HG03442 (cell line): ENCODE results near the gene TLR8.
"Not testable (repeated sequence)": the region's sequence is repeated elsewhere in the genome, so short reads cannot be mapped to it uniquely, and the experiment has no call there.

Experiments used
- ATAC-seq: cut with Tn5 transposase; IDR thresholded peaks from one replicate; pipeline ENCODE4 v1.9.1; 2021; ENCODE audit warnings: mild to moderate bottlenecking, moderate library complexity; ENCODE audit not compliant: unreplicated experiment

TLR8 gene

DNA sequence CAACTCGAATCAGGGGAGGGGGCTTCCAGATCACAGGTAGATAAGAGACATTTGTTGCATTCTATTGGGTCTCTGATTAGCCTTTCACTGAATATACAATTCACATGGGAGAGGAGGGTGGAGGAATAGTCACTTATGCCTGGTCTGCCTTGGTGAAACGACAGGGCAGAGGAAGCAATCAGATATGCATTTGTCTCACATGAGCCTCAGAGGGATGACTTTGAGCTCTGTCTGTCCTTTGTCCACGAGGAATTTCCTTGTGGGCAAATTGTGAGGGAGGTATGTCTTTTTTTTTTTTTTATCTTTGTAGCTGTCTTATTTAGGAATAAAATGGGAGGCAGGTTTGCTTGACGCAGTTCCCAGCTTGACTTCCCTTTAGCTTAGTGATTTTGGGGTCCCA is 40.0 kb downstream of the TLR8 start:
- ATAC-seq, result no peak

DNA sequence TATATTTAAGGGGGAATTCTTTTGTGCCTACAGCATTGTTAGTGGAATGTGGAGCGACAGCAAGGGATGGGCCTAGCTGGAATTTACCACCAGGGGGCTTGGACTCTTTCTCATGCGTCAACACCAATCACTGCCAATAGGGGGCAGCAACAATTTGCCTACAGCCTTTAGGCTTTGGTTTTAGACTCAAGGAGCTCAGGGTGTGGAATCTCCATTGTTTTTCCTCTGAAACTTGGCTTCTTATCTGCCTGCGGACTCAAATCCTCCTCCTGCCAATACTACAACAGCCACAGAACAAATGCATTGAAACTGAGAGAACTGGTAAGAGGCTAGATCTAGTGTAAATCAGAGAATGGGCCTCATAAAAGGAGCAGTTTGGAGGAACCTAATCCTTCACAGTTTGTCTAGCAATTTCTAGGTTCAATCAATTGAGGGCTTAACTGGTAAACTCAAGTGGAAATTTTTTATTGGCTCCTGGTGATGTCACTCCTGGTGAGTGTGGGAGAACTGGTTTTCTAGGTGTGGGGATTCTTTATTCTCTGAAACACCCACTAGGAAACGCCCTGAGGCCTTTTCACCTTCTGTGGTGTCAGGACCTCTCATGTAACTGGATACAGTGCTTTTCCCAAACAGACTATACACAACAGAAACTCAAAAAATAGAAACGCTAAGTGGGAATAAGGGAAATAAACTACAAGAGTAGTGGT is 40.6 kb downstream of the TLR8 start:
- peak; percentile 31 for ATAC-seq

DNA sequence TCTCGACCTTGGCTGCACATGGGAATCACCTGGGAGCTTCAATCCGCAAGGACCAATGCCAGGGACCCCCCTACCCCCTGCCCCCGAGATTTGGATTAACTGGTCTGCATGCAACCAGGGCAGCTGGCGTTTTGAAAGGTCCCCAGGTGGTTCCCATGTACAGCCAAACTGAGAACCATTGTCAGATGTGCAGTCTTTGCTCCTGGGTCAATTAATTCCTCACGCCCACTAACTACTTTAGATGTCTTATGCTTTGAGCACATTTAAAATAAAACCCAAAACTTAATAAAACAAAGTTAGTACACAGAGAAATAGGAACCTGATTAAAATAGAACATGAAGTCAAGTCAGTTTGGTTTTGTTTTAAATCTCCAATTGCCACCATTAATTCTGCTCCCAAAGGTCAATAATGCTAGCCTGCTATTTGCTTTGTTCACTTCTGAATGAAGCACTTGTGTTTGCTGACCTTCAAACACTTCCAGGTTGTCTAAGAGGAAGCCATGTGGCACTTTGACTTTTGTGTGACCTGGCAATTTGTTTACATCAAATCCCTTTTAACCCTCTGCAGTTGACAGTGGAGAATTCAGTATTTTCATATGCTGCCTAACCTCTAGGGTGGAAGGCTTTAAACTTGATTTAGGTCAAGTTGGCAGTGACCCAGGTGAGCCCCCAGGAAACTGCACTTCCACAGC is 41.3 kb downstream of the TLR8 start:
- no peak for ATAC-seq

DNA sequence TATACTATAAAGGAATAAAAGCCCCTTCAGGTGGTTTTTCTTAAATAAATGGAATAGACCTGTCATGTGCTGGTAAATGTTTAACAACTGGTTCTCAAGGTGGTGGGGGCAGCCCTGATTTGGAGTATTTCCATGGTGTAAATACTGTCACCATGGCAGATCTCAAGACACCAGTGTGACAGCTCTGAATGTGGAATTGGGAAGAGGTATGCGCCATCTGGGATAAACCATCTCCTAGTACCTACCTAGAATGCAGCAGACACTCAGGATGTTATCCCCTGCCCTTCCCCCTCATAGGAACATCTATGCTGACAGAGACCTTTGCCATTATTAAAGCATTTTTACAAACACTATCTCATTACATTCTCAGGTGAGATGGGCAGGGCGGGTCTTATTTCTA is 42.1 kb downstream of the TLR8 start:
- no peak for ATAC-seq

DNA sequence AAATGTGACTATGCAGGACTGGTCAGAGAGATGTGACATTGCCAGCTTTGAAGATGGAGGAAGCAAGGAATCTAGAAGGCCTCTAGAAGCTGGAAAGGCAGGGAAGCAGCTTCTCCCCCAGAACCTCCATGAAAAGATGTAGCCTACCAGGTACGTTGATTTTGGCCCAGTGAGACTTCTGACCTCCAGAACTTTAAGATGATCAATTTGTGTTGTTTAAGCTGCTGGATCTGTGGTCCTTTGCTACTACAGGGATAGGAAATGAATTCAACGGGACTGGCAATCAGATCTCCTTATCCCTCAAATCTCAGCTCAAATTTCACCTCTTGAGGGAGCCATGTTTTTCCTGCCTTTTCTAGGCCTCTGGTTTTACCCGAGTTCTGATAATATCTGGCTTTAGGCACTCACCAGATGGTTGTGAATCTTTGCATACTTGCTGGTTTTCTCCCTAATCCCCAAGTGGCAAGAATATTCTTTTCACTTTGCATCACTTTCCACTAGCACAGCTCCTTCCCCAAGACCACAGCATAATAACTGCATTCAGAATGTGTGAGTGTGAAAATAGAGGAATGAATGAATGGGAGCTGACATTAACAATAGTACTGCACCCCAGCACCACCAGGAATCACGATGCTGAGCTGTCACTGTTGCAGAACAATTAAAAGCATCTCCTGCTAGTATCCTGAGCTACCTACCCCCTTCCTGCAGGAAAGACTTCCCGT is 42.9 kb downstream of the TLR8 start:
- no peak for ATAC-seq

DNA sequence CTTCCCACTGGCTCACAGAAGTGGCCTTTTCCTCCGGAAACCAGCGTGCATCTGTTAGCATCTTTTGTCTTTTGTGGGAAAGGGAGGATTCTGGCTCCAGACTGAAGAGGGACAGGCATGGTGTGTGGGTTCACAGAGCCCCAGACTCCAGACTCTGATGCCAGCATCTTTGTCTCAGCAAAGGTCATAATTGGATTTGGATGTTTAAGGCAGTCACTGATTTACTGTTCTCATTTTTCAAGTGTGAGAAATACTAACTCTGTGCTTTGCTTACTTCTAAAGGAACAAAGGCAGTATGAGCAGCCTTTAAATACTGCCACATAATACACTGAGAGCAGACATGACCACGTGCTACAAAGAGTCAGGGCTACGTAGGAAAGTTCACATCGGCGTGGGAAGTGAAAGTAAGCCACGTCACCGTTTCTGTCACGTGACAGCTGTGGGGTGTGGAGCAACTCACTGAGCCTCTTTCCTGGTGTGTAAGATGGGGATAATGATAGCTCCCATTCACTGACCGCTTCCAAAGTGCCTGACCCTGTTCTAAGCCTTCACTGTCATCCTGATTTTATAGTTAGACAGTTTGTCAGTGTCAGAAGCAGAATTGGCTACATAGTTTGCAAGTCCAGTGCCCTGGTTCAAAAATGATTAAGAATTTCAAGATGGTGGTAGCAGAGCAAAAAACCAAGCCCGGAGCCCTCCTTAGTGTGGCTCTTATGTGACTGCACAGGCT is 43.7 kb downstream of the TLR8 start:
- peak; percentile 58 for ATAC-seq

DNA sequence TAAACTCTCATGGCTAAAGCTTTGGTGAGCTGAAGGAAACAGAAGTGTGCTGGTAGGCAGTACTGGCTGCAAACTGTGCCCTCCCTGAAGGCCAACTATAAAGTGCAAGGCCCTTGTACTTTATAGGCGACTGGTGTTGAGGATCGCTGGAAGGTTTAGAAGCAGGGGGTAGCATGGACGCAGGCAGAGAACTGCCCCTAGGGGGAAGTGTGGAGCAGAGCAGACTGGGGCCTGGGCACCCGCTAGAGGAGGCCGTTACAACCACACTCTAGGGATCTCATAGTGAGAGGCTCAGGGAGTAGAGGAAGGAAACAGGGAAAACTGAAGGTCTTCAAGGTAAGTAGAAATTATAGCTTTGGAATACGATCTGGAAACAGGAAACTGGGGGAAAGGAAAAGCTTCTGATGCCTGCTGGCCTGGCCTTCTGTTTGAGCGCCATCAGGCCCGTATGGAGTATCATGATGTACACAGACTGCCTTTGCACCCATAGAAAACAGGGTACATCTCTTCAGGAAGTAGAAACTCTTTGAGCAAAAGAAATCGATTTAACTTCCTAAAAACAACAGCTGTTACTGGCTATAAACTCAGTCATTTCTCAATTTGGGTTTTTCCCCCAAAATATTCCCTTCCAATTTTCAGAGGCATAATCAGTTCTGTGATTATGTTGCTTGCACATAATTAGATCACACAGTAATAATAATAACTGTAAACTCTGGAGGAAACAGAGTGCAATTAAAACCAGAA is 44.6 kb downstream of the TLR8 start:
- ATAC-seq, result peak; percentile 52

DNA sequence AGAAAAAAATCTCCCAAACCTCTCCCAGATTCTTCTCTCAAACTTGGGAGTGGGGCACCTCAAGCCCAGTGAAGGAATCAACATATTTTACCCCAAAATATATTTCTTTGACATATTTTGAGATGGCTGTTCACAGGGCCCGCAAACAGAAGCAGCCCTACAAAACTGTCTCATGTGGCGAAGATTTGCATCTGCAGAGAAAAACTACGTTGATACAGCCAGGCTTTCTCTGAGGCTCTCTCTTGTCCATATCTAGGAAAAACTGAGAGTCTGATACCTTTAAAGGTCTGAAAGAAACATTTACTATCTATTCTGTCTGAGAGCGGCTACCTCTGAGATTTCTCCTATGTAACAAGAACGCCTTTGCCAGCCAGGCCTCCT is 45.2 kb downstream of the TLR8 start:
- ATAC-seq, result no peak

DNA sequence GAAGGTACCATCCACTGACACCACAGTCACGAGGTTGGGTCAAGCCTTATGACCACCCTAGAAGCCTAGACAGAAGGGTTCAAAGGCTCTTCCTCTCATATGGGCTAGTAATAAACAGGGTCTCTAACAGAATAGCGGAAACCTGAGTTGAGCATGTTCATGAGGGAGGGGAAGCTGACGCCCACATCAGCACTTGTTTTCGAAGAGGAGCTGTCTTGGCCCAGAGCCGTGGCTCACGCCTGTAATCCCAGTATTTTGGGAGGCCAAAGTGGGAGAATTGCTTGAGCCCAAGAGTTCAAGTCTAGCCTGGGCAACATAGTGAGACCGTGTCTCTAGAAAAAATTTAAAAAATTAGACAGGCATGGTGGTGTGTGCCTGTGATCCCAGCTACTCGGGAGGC is 47.0 kb downstream of the TLR8 start:
- no peak for ATAC-seq

DNA sequence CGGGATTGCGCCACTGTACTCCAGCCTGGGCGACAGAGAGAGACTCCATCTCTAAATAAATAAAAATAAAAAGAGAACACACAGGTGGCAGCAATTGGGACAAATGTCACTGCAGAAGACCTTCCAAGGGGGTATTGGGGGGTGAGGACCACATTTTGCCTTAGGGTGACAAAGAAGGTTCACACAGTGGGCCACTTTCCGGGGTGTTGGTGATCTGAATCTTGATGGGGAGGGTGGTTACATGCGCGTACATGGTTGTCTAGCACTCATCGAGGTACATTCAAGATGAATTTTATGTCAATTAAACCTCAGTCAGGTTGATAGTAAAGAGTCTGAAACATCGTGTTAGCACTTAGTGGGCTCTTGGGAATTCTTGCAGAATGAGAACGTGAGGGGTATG is 48.0 kb downstream of the TLR8 start:
- ATAC-seq, result no peak

DNA sequence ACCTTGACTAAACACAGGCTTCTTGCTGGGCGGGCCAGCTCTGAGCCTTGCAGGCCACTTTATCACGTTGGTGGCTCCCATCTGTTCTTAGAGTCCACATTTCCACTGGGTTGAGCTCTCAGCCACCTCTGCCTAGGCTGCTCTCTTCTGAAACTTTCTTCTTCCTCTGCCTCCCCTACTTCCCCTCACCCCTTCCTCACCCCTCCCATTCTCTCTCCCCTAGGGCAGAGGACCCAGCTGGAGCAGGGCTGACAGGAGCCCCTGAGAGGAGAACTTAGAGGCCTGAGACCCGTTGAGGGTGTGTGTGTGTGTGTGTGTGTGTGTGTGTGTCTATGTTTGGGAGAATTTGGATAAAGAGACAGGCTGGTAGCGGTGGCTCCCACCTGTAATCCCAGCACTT is 48.6 kb downstream of the TLR8 start:
- no peak for ATAC-seq

DNA sequence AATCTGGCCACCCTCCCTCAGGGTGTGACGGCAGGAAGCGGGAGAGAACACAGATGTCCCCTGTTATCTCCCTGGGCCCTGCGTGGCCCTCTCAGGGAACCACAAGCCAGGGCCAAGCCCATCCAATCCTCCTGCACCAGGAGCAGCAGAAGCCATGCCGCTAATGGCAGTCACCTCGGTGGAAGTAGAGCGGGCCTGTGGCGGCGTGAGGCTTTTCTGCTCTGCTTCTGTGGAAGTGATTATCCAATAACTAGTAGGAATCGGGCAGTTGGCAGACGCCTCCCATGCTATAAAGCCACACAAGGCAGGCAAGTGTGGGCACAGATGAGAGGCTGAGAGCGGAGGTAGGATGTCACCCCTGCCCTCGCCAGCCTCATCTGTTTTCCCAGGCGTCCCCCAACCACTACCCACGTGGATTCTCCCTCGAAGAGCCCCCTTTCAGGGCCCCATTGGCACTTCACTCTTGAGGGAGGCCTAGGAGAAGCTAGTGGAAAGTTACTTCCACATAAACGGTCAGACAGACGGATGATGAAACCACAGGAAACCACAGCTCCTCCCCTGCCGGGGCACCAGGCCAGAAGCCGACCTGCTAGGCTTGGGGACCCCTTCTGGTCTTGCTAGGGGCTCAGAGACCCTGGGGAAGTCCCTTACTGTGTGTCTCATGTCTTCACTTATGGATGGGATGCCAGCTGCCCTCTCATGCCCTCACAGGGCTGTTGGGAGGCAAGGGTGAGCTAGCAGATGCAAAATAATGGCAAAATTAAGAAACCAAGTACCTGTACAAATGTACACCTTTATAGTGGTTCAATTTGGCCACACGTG is 49.7 kb downstream of the TLR8 start:
- ATAC-seq, result peak; percentile 40

DNA sequence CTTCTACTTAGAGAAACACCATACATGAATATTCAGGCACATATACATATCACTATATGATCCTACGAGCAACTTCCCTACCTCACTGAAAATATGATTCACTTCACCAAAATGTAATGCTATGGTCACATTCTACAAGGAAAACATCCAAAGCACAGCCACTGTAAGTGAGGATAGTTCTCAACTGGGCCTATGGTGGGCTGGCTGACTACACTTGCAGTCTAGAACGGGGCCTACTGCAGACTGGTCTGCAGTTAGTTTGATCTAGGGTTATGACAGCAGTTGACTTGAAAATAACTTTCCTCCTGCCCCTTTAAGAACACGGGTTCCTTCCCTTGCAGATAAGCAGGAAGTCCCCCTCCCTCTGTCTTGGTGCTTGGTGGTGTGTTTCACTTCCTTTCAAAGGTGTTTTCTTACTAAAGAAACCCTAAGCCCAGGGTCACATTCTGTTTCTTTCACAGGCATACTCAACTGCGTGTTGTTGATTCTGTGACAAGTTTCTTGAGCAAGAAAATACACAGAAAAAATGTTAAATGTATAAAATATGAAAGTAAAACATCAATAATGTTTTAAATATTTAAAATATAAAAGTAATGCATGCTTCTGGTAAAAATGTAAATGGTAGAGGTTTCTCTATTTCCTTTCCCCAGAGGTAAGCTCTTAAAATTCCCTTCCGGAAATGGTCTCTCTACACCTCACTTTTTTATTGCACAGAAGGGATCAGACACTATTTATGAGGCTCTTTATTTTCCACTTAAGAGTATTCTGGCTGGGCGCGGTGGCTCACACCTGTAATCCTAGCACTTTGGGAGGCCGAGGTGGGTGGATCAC is 50.5 kb downstream of the TLR8 start:
- peak; percentile 59 for ATAC-seq

DNA sequence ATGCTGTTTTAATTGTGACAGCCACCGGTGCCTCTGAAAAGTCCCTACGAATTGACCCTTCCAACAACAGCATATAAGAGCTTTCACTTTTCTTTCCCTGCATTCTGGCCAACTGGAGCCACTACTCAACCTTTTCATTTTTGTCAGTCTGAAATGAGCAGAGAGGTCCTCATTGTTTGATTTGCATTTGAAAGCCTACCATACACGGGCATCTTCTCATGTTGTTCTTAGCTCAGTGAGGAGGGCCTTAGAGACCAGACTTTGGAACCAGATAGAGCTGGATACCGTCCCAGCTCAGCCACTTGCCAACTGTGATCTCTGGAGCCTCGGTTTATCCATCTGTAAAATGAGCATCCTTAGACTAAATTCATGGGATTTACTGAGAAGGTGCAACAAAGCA is 51.6 kb downstream of the TLR8 start:
- ATAC-seq, result no peak

DNA sequence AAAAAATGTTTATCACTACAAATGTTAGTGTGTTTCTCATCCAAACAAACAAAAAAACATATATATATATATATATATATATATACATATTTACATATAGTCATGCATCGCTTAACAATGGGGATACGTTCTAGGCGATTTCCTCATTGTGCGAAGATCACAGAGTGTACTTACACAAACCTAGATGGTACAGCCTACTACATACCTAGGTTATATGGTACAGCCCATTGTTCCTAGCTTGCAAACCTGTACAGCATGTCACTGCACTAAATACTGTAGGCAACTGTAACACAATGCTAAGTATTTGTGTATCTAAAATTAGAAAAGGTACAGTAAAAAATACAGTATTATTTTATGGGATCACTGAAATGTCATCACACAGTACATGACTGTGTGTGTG is 52.0 kb downstream of the TLR8 start:
- no peak for ATAC-seq

DNA sequence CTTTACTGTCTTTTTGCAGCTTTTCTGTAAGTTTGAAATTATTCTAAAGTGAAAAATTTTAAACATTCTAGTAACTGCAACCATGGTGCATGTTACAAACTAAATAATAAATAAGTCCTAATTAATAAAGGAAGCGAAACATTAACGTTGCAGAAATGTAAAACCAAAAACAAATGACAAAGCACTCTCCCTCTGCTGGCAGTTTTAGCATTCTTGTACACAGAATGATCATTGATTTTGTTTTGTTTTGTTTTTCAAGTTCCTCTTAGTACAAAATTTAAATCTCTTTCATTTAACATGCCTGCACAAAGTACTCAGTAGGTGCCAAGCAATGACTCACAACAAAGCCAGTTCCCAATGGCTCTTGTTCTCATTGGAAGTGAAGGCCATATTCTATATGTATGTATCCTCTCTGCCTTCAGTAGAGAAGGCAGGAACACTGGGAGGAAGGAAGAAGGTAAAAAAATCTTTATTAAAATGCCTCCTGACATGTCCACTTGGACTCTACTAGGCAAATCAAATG is 54.8 kb downstream of the TLR8 start:
- ATAC-seq, result no peak

DNA sequence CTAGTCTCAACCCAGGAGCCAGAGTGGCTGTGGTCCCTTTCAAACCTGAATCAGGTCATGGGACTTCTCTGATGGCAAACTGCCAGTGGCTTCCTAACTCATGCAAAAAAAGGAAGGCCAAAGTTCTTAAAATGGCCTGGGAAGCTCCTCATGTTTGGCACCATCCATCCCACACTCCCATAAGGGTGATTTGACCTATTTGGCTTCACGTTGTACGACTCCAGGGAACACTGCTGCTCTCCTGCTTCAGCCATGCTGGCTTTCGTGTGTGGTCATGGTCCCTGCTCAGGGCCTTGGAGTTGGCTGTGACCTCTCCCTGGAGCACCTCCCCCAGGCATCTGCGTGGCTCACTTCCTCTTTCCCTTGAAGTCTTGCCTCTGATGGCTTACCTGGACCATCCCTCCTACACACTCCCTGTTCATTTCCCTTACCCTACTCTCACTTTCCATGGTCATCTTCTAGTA is 55.7 kb downstream of the TLR8 start:
- ATAC-seq, result no peak

DNA sequence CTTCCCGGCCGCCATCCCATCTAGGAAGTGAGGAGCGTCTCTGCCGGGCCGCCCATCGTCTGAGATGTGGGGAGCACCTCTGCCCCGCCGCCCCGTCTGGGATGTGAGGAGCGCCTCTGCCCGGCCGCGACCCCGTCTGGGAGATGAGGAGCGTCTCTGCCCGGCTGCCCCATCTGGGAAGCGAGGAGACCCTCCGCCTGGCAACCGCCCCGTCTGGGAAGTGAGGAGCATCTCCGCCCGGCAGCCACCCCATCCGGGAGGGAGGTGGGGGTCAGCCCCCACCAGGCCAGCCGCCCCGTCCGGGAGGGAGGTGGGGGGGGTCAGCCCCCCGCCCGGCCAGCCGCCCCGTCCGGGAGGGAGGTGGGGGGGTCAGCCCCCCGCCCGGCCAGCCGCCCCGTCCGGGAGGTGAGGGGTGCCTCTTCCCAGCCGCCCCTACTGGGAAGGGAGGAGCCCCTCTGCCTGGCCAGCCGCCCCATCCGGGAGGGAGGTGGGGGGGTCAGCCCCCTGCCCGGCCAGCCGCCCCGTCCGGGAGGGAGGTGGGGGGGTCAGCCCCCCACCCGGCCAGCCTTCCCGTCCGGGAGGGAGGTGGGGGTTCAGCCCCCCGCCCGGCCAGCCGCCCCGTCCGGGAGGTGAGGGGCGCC is 56.9 kb downstream of the TLR8 start:
- not testable (repeated sequence) for ATAC-seq
